Glomerular endothelial cell (primary cell): ENCODE data around the gene NUDT3. TPM values are rescaled to one million over a fixed set of nuclear protein-coding genes. Genes with fewer than 3 reads are reported as not detected.

ENCODE experiments used
- DNase-seq: peaks from one replicate; pipeline ENCODE4 v3.0.0-alpha.2; 2011; ENCODE audit warnings: low read depth, low spot score; ENCODE audit errors: extremely low read depth
- total RNA-seq: library from RNA; depleted of rRNA; stranded (reverse); fragments of >200 nt; gene quantifications from 2 replicates; pipeline ENCODE4 v1.2.3, GENCODE V29; 2015

Gene NUDT3
- total RNA-seq, 1 donor from 2014 or later, result 31.2 TPM

DNA sequence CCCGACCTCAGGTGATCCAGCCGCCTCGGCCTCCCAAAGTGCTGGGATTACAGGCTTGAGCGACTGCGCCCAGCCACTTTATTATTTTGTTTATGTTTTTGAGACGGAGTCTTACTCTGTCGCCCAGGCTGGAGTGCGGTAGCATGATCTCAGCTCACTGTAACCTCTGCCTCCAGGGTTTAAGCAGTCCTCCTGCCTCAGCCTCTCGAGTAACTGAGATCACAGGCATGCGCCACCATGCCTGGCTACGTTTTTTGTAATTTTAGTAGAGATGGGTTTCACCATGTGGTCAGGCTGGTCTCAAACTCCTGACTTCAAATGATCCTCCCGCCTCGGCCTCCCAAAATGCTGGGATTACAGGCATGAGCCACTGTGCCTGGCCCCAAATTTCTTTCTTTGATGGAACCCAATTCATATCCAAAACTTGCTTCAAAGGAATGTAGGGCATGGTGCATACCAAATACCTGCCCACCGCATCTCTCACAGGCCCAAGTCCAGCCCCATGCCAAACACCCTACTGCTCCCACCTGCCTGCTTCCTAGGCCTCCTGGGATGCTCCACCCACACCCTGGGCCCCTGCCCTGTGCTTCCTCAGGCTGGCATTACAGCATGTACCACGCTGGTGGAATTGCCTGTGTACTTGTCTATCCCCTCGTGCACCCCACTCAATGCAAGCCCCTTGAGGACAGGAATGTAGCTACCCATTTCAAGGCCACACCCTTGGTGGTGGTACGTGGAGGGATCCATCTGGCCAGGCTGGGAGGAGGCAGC, 160.7 kb downstream of the NUDT3 start:
- DNase-seq, result no peak

GRCh38 chr6:34230653-34231371, 161.7 kb downstream of the NUDT3 start:
- no peak for DNase-seq

DNA sequence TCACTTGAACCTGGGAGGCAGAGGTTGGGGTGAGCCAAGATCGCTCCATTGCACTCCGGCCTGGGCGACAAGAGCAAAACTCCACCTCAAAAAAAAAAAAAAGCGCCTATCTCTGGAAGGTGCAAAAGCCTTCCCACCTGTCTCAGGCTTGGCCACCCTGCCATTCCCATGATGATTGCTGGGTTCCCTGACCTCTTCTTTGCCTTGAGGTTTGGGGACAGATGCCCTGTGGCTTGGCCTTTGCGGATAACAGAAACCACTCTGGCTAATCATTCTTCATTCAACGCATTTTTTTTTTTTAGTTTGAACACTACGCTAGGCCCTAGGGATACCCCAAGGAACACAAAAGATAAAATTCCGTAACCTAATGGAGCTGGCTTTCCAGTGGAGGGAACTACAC, 162.6 kb downstream of the NUDT3 start:
- no peak for DNase-seq

Other genes starting within 250 kb of the NUDT3 start
- gene GRM4, start 246.6 kb downstream of the NUDT3 start, total RNA-seq, result not detected in 2 replicates
- 327 and 748 TPM in 2 replicates for gene HMGA1, start 155.8 kb downstream of the NUDT3 start, total RNA-seq
- 34.2 and 46.6 TPM in 2 replicates for gene SMIM29, start 143.7 kb downstream of the NUDT3 start, total RNA-seq
- 1,516 and 2,726 TPM in 2 replicates for gene RPS10, start 33.4 kb upstream of the NUDT3 start, total RNA-seq
- not detected in 2 replicates for gene PACSIN1, start 73.4 kb upstream of the NUDT3 start, total RNA-seq
- gene SPDEF, start 163.7 kb upstream of the NUDT3 start, total RNA-seq, result not detected in 2 replicates